SU-DHL-6 (cell line): ENCODE results near the gene COL23A1.

ENCODE experiments used
- H2AFZ ChIP-seq: fragments of 200-600 bp; sonication (generic); 2 replicates; pipeline ENCODE4 v1.6.1; 2014; ENCODE audit warnings: low read depth, mild to moderate bottlenecking, moderate library complexity, mixed read lengths, antibody characterized with exemption, low read length; ENCODE audit not compliant: severe bottlenecking
- H3F3A ChIP-seq: fragments of 200-600 bp; shearing (Covaris generic); 2 replicates; pipeline ENCODE4 v1.6.0; 2016; ENCODE audit warnings: antibody characterized with exemption, mild to moderate bottlenecking; ENCODE audit not compliant: insufficient read depth
- H3K27ac ChIP-seq: fragments of 200-600 bp; sonication (generic); 2 replicates; pipeline ENCODE4 v1.5.1; 2016; ENCODE audit warnings: low read depth, mild to moderate bottlenecking, low read length, moderate library complexity, mixed read lengths
- H3K27me3 ChIP-seq: fragments of 200-600 bp; sonication (generic), shearing (Covaris generic); 2 replicates; pipeline ENCODE4 v1.6.0; 2014; ENCODE audit warnings: mild to moderate bottlenecking, low read length
- H3K36me3 ChIP-seq: fragments of 200-600 bp; sonication (generic); 2 replicates; pipeline ENCODE4 v1.6.1; 2014; ENCODE audit warnings: mild to moderate bottlenecking, low read length, mixed read lengths
- H3K4me2 ChIP-seq: fragments of 300-600, 200-600 bp; shearing (Covaris generic), sonication (generic); 2 replicates; pipeline ENCODE4 v1.6.0; 2014; ENCODE audit warnings: low read length, low read depth, mild to moderate bottlenecking; ENCODE audit not compliant: poor library complexity, severe bottlenecking
- H3K4me3 ChIP-seq: fragments of 200-600 bp; sonication (generic); 2 replicates; pipeline ENCODE4 v1.5.1; 2014; ENCODE audit warnings: antibody characterized with exemption, low read length, mild to moderate bottlenecking, mixed read lengths; ENCODE audit not compliant: insufficient read depth, poor library complexity, severe bottlenecking
- H3K79me2 ChIP-seq: fragments of 200-600 bp; sonication (generic); 2 replicates; pipeline ENCODE4 v1.6.1; 2014; ENCODE audit warnings: mild to moderate bottlenecking, low read length, moderate library complexity; ENCODE audit not compliant: insufficient read depth
- H3K9ac ChIP-seq: fragments of 200-600 bp; sonication (generic); 2 replicates; pipeline ENCODE4 v1.7.0; 2014; ENCODE audit warnings: mild to moderate bottlenecking, low read length
- H3K9me2 ChIP-seq: fragments of 200-600 bp; sonication (generic); replicated peaks from 2 replicates; pipeline ENCODE4 v1.6.1; 2014; ENCODE audit warnings: low read length; ENCODE audit not compliant: insufficient read depth
- H3K9me3 ChIP-seq: fragments of 200-600 bp; sonication (generic); 2 replicates; pipeline ENCODE4 v1.6.1; 2014; ENCODE audit warnings: low read length, mixed read lengths; ENCODE audit not compliant: insufficient read depth
- H4K20me1 ChIP-seq: fragments of 200-600 bp; sonication (generic); 2 replicates; pipeline ENCODE4 v1.6.1; 2014; ENCODE audit warnings: low read depth, mild to moderate bottlenecking, antibody characterized with exemption, low read length, moderate library complexity, mixed read lengths
- CTCF ChIP-seq: fragments of 200-600 bp; sonication (generic); IDR thresholded peaks from one replicate; pipeline ENCODE4 v1.5.1; 2017; ENCODE audit warnings: antibody characterized with exemption, mild to moderate bottlenecking, low read length, moderate library complexity; ENCODE audit not compliant: insufficient read depth, poor library complexity, severe bottlenecking
- EZH2phosphoT487 ChIP-seq: fragments of 200-600 bp; sonication (generic), shearing (Covaris generic); conservative IDR thresholded peaks from 2 replicates; pipeline ENCODE4 v1.6.1; 2018; ENCODE audit warnings: mild to moderate bottlenecking, antibody characterized with exemption, low read length, moderate library complexity, mixed read lengths

COL23A1 gene

DNA sequence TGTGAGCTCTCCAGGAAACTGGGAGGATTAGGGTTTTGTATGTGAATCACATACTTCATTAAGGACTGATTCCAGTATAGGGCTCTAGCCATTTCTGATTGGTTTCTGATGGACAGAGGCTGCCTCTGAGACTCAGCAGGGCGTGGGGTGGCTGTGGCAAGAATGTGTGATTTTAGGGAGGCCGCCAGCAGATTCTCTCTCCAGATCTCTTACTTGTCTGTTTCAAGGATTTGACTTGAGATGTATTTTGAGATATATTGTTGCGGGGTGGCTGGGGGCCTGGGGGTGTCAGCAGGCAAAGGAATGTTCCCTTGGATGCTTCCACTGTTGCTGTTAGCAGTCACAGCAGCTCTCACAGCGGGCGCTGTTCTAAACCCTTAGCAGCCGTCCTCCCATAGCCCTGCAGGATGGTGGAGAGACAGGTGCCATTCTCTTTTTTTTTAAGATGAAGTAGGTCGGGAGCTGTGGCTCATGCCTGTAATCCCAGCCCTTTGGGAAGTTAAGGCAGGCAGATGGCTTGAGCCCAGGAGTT is 393.8 kb downstream of the COL23A1 start:
- Histone ChIP-seq H3K36me3 (no peaks in the 10 kb centered on the region), H2AFZ (no peak overlapping the region), H4K20me1 (no peaks in the 10 kb centered on the region), H3K79me2 (no peaks in the 10 kb centered on the region), H3K9ac (no peak overlapping the region), H3K4me3 (no peak overlapping the region), H3K27me3 (no peaks in the 10 kb centered on the region), H3K9me3 (no peaks in the 10 kb centered on the region), H3K27ac (no peak overlapping the region), H3K4me2 (no peak overlapping the region), H3K9me2 (no peaks in the 10 kb centered on the region), H3F3A (no peaks in the 10 kb centered on the region)
- no peak for TF ChIP-seq CTCF
- TF ChIP-seq EZH2phosphoT487, result no peak

DNA sequence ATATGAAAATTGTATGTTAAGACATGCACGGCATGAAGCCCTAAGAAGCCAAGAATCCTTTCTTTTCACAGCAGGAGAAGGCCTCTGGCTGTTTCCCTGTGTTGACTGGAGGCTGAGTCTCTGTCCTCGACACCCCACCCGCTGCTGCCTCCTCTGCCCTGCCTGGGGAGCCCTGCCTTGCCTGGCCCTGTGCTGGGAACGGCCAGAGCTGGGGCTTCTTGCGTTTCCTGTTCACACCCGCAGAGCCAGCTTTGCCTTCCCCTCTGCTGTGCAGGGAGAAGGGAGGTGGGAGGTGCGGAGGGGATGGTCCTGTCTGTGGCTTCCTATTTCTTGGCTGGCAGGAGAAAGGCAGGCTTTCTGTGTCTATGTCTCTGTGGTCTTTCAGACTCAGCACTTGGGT is 396.2 kb downstream of the COL23A1 start:
- H3F3A ChIP-seq, result no peaks in the 10 kb centered on the region
- H2AFZ ChIP-seq, result no peak overlapping the region
- no peaks in the 10 kb centered on the region for H3K79me2 ChIP-seq
- no peaks in the 10 kb centered on the region for H3K36me3 ChIP-seq
- H3K9ac ChIP-seq, result no peak overlapping the region
- H3K27me3 ChIP-seq, result no peaks in the 10 kb centered on the region
- H3K4me2 ChIP-seq, result no peak overlapping the region
- H3K9me3 ChIP-seq, result no peaks in the 10 kb centered on the region
- no peak overlapping the region for H3K4me3 ChIP-seq
- TF ChIP-seq EZH2phosphoT487 (no peak), CTCF (no peak)
- no peaks in the 10 kb centered on the region for H3K9me2 ChIP-seq
- H3K27ac ChIP-seq, result no peak overlapping the region
- H4K20me1 ChIP-seq, result no peaks in the 10 kb centered on the region

DNA sequence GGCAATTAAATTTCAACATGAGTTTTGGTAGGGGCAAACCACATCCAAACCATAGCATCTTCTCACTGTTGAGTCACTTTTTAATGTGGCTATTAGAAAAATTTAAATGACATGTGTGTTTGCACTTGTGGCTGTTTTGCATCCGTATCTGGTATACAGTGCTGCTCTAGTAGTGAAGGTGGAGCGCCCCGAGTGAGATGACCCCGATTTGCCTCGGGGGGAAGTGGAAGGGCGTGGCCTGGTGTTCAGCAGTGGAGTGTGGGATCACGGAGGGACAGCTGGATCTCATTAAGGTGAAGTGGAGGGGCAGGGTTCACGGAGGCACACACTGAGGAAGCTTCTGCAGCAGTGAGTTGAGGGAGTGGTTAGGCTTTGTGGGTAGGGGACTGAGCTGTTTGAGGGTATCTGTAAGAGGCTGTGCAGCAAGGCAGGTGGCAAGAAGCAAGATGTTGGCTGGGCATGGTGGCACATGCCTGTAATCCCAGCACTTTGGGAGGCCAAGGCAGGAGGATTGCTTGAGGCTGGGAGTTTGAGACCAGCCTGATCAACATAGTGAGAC is 396.9 kb downstream of the COL23A1 start:
- Histone ChIP-seq H3K27me3 (no peaks in the 10 kb centered on the region), H2AFZ (no peak overlapping the region), H4K20me1 (no peaks in the 10 kb centered on the region), H3K4me3 (no peak overlapping the region), H3K36me3 (no peaks in the 10 kb centered on the region), H3K9me2 (no peaks in the 10 kb centered on the region), H3K79me2 (no peaks in the 10 kb centered on the region), H3K9me3 (no peaks in the 10 kb centered on the region), H3F3A (no peaks in the 10 kb centered on the region), H3K27ac (no peak overlapping the region), H3K4me2 (no peak overlapping the region), H3K9ac (no peak overlapping the region)
- TF ChIP-seq CTCF (no peak), EZH2phosphoT487 (no peak)
